Stomach (tissue), 19 donors: ENCODE data around the gene LCA5. TPM values are rescaled to one million over a fixed set of nuclear protein-coding genes. Genes with fewer than 3 reads are reported as not detected.
"Not testable (repeated sequence)": the region's sequence is repeated elsewhere in the genome, so short reads cannot be mapped to it uniquely, and the experiment has no call there.

ENCODE experiments used
- DNase-seq, 2 donors: peaks; one replicate each; pipeline versions ENCODE4 v3.0.0 to v3.0.0-alpha.2; 2013 to 2019
- H3K27ac ChIP-seq, 5 donors: fragments of 200-600 bp in 4 of 5; sonication (generic) in 4 of 5; one replicate each; pipeline ENCODE4 v1.5.1; 2013 to 2019; ENCODE audit warnings: mild to moderate bottlenecking in 1 of 5, moderate library complexity in 1 of 5
- H3K27me3 ChIP-seq, 3 donors: fragments of 200-600 bp; sonication (generic); one replicate each; pipeline ENCODE4 v1.5.1; 2017 to 2019; ENCODE audit warnings: mixed run types in 1 of 3
- H3K36me3 ChIP-seq, 4 donors: fragments of 200-600 bp; sonication (generic); 1 replicate in 3 of 4; 2 replicates in 1 of 4; pipeline ENCODE4 v1.5.1; 2016 to 2019
- H3K4me1 ChIP-seq, 4 donors: fragments of 200-600 bp; sonication (generic); one replicate each; pipeline ENCODE4 v1.5.1; 2016 to 2019
- H3K4me3 ChIP-seq, 4 donors: fragments of 200-600 bp; sonication (generic) in 3 of 4; one replicate each; pipeline ENCODE4 v1.5.1; 2016 to 2019; ENCODE audit warnings: mild to moderate bottlenecking in 1 of 4
- H3K9me3 ChIP-seq, 4 donors: fragments of 200-600 bp; sonication (generic); one replicate each; pipeline ENCODE4 v1.5.1; 2016 to 2019
- CTCF ChIP-seq, 7 experiments: fragments of 450-650 bp in 4 of 7; fragments of 200-600 bp in 3 of 7; sonication (generic) in 3 of 7; IDR thresholded peaks; one replicate each; pipeline ENCODE4 v1.5.1; 2016 to 2019; ENCODE audit warnings: antibody characterized with exemption in 7 of 7, control low read depth in 2 of 7, mild to moderate bottlenecking in 1 of 7
- EP300 ChIP-seq: sonication (generic); formaldehyde crosslinking; IDR thresholded peaks from one replicate; pipeline ENCODE4 v1.6.1; 2017; ENCODE audit warnings: antibody characterized with exemption
- POLR2A ChIP-seq, 4 donors: fragments of 450-650 bp; IDR thresholded peaks; one replicate each; pipeline ENCODE4 v1.6.1; 2016; ENCODE audit warnings: antibody characterized with exemption in 4 of 4, control low read depth in 2 of 4, mild to moderate bottlenecking in 1 of 4, moderate library complexity in 1 of 4
- POLR2AphosphoS5 ChIP-seq, 3 donors: sonication (generic); formaldehyde crosslinking; IDR thresholded peaks; one replicate each; pipeline ENCODE4 v1.6.1; 2016; ENCODE audit warnings: antibody characterized with exemption in 3 of 3
- WGBS, 5 donors: extraction: QIAGEN DNeasy Blood & Tissue Kit in 3 of 5; methylation state at CpG; one replicate each; pipeline versions ENCODE4 v1.1.5 to v1.1.7; 2013 to 2018; 5-methylcytosine and 5-hydroxymethylcytosine counted together
- intact Hi-C: fragments of 100-400 bp; cut with DNase I; formaldehyde crosslinking; loops from one replicate; pipeline ENCODE4 v1.15.1; 2023; ENCODE audit warnings: low total_unique reads
- long read RNA-seq, 10 donors: transcript quantifications; one replicate each; lab custom pipeline, GENCODE V29; 2026
- polyA plus RNA-seq, 3 donors: library from polyadenylated mRNA; stranded (reverse); fragments of 200-250 nt; gene quantifications; one replicate each; pipeline ENCODE4 v1.2.3, GENCODE V29; 2013
- total RNA-seq, 5 donors: library from RNA; depleted of rRNA; stranded (reverse); fragments of >200 nt; gene quantifications; one replicate each; pipeline versions ENCODE4 v1.1.0 to v1.2.3, GENCODE V29; 2014 to 2016
- donor health status: healthy with polysubstance abuse.
- donor health status: Bipolar disorder and iron deficiency.
- donor health status: healthy.

Gene LCA5
- 1 to 10 TPM in 3 of 5 donors, under 1 TPM in 1, not detected in 1; under 0.01 to 9.5 (median 4.1) TPM for total RNA-seq
- polyA plus RNA-seq, result 1 to 10 TPM in 2 of 3 donors, under 1 TPM in 1; 0.87 to 1.3 (median 1.2) TPM
- long read RNA-seq, donor 1, result 0 reads
- long read RNA-seq, donor 2, full-length matches to known transcripts, result 2 of 2 reads
- long read RNA-seq, donor 2, partial matches to known transcripts, result 0 of 2 reads
- long read RNA-seq, donor 2, other reads (novel, unspliced or antisense), result 0 of 2 reads
- long read RNA-seq, donor 3, result 0 reads
- long read RNA-seq, donor 4, full-length matches to known transcripts, result 1 of 1 reads
- long read RNA-seq, donor 4, partial matches to known transcripts, result 0 of 1 reads
- long read RNA-seq, donor 4, other reads (novel, unspliced or antisense), result 0 of 1 reads
- long read RNA-seq, donor 5, full-length matches to known transcripts, result 2 of 2 reads
- long read RNA-seq, donor 5, partial matches to known transcripts, result 0 of 2 reads
- long read RNA-seq, donor 5, other reads (novel, unspliced or antisense), result 0 of 2 reads
- long read RNA-seq, donor 6, result 0 reads
- long read RNA-seq, donor 7, full-length matches to known transcripts, result 1 of 1 reads
- long read RNA-seq, donor 7, partial matches to known transcripts, result 0 of 1 reads
- long read RNA-seq, donor 7, other reads (novel, unspliced or antisense), result 0 of 1 reads
- long read RNA-seq, donor 8, result 0 reads
- long read RNA-seq, donor 9, result 0 reads
- long read RNA-seq, donor 10, result 0 reads

- H3K4me3 ChIP-seq, result peak within 1 kb of the TSS; percentile 69 to 95 (median 71)
- H3K9me3 ChIP-seq, result no peaks in the 10 kb centered on the region
- WGBS, 5 donors, result 0 to 1% (median 1%) methylated on average over 18 to 56 of the region's 56 CpGs
- H3K27ac ChIP-seq, result peak within 1 kb of the TSS; percentile 79 to 92 (median 91)
- peak in 2 of 3 donors; percentile 31 to 34 for TF ChIP-seq POLR2AphosphoS5 (IDR thresholded peaks at IDR 0.05)
- TF ChIP-seq CTCF (IDR thresholded peaks at IDR 0.05), result no peak
- intact Hi-C loops, result no loop called here
- no peaks in the 10 kb centered on the region for H3K36me3 ChIP-seq
- no peaks in the 10 kb centered on the region for H3K27me3 ChIP-seq
- peak; percentile 91 to 99 for DNase-seq
- H3K4me1 ChIP-seq, result peaks cover 0 to 24% (median 10%) of the 10 kb centered on the region in 4 donors
These were observed at the start of gene LCA5 for GRCh38 chr6:79536954-79537747. TSS of gene LCA5 (minus strand) at chr6:79537430. CDS start at chr6:79518894, 18,536 bp downstream.

DNA sequence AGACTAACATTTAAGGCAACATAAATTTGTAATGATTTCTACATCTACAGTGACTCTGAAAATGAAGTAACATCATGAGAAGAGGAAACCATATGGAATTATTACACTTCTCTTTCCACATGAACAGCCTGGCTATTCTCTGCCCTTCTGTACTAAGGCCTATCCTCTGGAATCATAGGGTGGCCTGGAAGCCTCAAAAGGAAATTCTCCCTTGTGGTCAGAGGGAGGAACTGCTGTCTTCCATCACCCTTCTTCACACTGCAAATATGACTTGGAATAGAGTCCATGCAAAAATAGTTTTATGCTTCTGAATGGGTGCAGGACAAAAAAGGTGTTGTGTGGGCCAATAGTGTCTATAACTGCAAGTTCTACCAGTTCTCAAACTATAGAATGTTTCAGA lies 49.3 kb upstream of the LCA5 start:
- H3K4me3 ChIP-seq, result no peak overlapping the region
- no peaks in the 10 kb centered on the region for H3K27me3 ChIP-seq
- intact Hi-C loops, result no loop called here
- H3K27ac ChIP-seq, result no peak overlapping the region
- no peaks in the 10 kb centered on the region for H3K4me1 ChIP-seq
- H3K36me3 ChIP-seq, result no peaks in the 10 kb centered on the region
- no peak for TF ChIP-seq EP300
- TF ChIP-seq CTCF (IDR thresholded peaks at IDR 0.05), result peak in 3 of 7 experiments; percentile 26 to 36 (median 33)
- peak in 1 of 2 donors; percentile 25 for DNase-seq
- no peaks in the 10 kb centered on the region for H3K9me3 ChIP-seq

DNA sequence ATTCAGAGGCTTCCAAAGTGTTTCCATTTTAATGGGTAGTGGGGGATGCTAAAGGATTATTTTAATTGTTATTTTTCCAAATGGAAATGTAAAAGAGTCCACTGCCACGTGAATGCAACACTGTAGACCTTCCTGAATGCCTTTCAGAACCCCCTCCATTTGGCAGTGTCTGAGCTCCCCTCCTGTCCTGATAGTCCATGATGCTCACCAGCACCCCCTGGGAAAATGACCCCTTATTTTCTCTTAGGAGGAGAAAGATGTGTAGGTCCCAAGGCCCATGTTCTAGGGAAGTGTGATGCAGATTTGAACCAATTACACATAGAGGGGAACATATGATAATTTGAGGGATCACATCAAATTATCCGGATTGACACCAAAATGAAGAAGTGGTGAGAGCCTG lies 47.1 kb upstream of the LCA5 start:
- 69 to 83% (median 78%) methylated on average over 2 of the region's 2 CpGs for WGBS, 5 donors
- peaks cover 0 to 5% (median 0%) of the 10 kb centered on the region in 4 donors for H3K9me3 ChIP-seq
- H3K27ac ChIP-seq, result no peak overlapping the region
- no peak overlapping the region for H3K4me3 ChIP-seq
- intact Hi-C loops, result no loop called here
- no peak for DNase-seq
- no peak for TF ChIP-seq POLR2A (IDR thresholded peaks at IDR 0.05)
- no peak for TF ChIP-seq POLR2AphosphoS5 (IDR thresholded peaks at IDR 0.05)
- TF ChIP-seq CTCF (IDR thresholded peaks at IDR 0.05), result no peak
- TF ChIP-seq EP300, result no peak
- no peaks in the 10 kb centered on the region for H3K27me3 ChIP-seq
- H3K4me1 ChIP-seq, result no peaks in the 10 kb centered on the region
- no peaks in the 10 kb centered on the region for H3K36me3 ChIP-seq

DNA sequence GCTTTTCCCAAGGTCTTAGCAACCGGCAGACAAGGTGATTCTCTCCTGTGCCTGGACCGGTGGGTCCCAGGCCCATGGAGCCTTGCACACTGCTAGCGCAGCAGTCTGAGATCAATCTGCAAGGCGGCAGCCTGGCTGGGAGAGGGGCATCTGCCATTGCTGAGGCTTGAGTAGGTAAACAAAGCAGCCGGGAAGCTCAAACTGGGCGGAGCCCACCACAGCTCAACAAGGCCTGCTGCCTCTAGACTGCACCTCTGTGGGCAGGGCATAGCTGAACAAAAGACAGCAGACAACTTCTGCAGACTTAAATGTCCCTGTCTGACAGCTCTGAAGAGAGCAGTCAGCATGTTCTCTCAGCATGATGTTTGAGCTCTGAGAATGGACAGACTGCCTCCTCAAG lies 40.7 kb upstream of the LCA5 start:
- H3K27ac ChIP-seq, H3K9me3 ChIP-seq, H3K4me1 ChIP-seq, H3K36me3 ChIP-seq, intact Hi-C loops, DNase-seq, H3K27me3 ChIP-seq, H3K4me3 ChIP-seq: not testable (repeated sequence)
- 74 to 86% (median 83%) methylated on average over 6 of the region's 6 CpGs for WGBS, 5 donors
